ENCODE measurements around the gene C2orf81.

C2orf81 gene

DNA sequence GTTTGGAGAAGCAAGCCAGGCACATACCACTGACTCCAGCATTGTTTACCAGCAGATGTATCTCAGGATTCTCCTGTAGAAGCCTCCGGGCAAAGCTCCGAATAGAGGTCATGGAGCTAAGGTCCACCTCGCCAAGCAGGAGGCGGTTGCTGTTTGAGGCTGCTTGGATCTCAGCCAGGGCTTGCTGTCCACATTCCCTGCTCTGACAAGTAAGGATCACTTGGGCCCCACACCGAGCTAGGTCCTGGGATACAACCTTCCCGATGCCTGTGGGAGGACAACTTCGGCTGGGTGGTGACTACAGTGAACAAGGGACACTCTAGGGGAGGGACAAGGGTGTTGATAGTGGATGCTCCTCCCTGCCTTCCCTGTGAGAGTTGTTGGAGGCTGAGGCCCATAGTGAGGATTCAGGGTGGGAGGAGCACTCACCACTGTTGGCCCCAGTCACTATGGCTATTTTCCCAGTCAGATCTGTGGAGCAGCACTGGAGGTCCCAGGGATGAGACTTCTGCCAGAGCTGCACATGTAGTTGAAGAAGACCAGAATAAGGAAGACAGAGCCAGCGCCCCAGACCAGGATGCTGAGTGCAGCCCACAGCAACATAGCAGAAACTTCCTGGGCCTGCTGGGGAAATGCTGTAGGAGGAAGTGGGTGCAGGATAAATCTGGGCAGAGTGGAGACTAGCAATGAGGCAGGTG is 8.3 kb downstream of the C2orf81 start:
- no peak for DNase-seq (ENCODE audit: low read depth)
- TF ChIP-seq, protein P1, sequence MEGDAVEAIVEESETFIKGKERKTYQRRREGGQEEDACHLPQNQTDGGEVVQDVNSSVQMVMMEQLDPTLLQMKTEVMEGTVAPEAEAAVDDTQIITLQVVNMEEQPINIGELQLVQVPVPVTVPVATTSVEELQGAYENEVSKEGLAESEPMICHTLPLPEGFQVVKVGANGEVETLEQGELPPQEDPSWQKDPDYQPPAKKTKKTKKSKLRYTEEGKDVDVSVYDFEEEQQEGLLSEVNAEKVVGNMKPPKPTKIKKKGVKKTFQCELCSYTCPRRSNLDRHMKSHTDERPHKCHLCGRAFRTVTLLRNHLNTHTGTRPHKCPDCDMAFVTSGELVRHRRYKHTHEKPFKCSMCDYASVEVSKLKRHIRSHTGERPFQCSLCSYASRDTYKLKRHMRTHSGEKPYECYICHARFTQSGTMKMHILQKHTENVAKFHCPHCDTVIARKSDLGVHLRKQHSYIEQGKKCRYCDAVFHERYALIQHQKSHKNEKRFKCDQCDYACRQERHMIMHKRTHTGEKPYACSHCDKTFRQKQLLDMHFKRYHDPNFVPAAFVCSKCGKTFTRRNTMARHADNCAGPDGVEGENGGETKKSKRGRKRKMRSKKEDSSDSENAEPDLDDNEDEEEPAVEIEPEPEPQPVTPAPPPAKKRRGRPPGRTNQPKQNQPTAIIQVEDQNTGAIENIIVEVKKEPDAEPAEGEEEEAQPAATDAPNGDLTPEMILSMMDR (IDR thresholded peaks at IDR 0.05; ENCODE audit: low read length, missing control alignments): no peak
- no peak overlapping the region for H3K4me3 ChIP-seq (replicated peaks; ENCODE audit: low read depth, low read length)

DNA sequence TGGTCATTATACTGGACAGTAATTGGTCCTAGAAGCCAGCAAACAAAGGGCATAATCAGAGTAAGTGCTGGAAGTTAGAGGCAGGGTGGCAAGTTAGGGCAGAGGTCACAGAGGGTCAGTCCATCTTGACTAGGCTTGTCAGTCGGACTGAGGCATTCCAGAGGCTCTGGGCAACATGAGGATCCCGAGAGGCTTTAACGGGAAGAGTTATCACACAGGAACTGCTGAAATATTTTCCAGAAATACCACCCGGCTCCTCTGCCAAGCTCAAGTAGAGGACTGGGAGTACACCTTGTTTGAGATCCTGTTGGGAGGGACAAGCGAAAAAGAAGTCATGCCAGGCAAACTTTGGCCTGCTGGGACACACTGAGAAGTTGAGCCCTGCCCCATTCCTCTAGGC is 13.7 kb downstream of the C2orf81 start:
- DNase-seq (ENCODE audit: low read depth): no peak
- TF ChIP-seq, protein P1 (IDR thresholded peaks at IDR 0.05; ENCODE audit: low read length, missing control alignments): no peak
- no peak overlapping the region for H3K4me3 ChIP-seq (replicated peaks; ENCODE audit: low read depth, low read length)

DNA sequence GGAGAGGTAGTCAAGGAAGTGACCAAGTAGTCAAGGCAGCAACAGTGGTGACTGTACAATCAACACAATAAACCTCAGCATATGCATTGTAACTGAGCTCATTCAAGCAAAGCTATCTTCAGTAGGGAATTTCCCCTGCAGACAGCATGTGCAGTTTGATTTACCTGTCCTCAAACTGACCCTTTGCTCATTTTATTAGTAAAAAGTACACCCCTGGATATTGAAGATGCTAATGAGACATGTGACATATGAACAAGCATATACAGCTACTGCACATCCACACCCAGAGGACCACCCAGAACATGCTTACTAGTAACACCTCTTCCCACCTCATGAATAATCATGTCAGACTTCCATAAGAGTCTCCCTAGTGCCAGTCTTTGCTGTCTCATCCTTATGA is 15.4 kb downstream of the C2orf81 start:
- TF ChIP-seq, protein P1 (IDR thresholded peaks at IDR 0.05; ENCODE audit: low read length, missing control alignments): no peak
- no peak overlapping the region for H3K4me3 ChIP-seq (replicated peaks; ENCODE audit: low read depth, low read length)
- DNase-seq (ENCODE audit: low read depth): no peak

DNA sequence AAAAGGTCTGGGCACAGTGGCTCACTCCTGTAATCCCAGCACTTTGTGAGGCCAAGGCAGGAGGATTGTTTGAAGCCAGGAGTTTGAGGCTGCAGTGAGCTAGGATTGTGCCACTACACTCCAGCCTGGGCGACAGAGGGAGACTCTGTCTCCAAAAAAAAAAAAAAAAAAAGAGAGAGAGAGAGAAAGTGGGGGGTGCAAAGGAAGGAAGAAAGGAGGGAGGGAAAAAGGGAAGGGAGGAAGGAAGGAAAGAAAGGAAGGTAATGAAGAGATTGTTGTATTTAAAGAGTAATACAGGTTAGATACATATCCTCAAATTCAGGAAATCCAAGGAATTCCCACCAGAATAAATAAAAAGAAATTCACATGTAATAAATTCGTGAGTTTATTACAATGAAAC is 19.5 kb downstream of the C2orf81 start:
- DNase-seq (ENCODE audit: low read depth): no peak
- H3K4me3 ChIP-seq (replicated peaks; ENCODE audit: low read depth, low read length): no peak overlapping the region
- TF ChIP-seq, protein P1 (IDR thresholded peaks at IDR 0.05; ENCODE audit: low read length, missing control alignments): no peak

DNA sequence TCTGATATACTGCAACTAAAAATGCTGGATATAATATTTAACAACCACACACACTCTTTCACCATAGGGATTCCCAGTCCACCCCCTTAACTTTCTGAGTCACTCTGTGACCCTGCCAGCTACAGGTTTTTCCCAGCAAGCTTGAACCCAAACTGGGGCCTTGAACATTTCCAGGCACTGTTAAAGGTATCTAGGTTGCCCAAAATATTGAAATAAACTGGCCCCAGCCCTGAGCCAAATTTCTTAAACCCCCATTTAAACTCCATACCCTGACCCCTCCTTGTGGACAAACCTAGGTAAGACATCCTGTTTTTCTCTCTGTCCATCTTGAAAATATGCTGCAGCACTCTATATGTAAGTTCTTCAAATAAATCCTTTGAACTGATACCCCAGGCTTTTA is 21.6 kb downstream of the C2orf81 start:
- DNase-seq (ENCODE audit: low read depth): peak; percentile 60
- TF ChIP-seq, protein P1 (IDR thresholded peaks at IDR 0.05; ENCODE audit: low read length, missing control alignments): peak; percentile 62
- no peak overlapping the region for H3K4me3 ChIP-seq (replicated peaks; ENCODE audit: low read depth, low read length)

DNA sequence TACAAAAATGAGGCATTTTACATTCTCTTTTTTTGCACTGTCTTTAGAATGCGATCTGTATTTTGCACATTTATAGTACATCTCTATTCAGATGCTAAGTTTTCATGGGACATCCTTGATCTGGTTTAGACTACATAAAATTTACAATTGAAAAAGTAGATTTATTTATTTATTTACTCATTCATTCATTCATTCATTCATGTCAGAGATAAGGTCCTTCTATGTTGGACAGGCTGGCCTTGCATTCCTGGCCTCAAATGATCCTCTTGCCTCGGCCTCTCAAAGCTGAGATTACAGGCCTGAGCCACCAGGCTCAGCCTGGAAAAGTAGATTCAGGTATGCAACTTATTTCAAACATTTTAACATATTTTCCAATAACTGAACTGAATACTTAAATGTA is 25.3 kb downstream of the C2orf81 start:
- TF ChIP-seq, protein P1 (IDR thresholded peaks at IDR 0.05; ENCODE audit: low read length, missing control alignments): no peak
- H3K4me3 ChIP-seq (replicated peaks; ENCODE audit: low read depth, low read length): no peak overlapping the region
- no peak for DNase-seq (ENCODE audit: low read depth)

DNA sequence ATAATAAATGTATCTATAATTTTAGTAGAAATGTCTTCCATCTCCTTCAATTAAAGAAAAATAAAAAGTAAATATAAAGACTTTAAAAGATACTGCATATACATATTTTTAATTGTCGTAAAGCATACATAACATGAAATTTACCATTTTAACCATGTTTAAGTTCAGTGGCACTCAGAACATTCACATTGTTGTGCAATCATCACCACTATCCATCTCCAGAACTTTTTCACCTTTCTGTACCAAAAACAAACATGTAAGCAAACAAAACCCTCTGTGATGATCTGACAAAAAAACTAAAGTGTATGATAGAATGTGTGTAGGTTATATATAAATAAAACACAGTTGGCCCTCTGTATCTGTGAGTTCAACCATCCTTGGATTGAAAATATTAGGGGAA is 27.9 kb downstream of the C2orf81 start:
- no peak overlapping the region for H3K4me3 ChIP-seq (replicated peaks; ENCODE audit: low read depth, low read length)
- no peak for DNase-seq (ENCODE audit: low read depth)
- TF ChIP-seq, protein P1 (IDR thresholded peaks at IDR 0.05; ENCODE audit: low read length, missing control alignments): no peak

Measured in fibroblast of pulmonary artery (primary cell).